OCI-LY7 (cell line): ENCODE data around the gene RFX7. TPM values are rescaled to one million over a fixed set of nuclear protein-coding genes. Genes with fewer than 3 reads are reported as not detected.

Experiments
- BruUV-seq: library from RNA; stranded (reverse); fragments of 400-500 nt; replicated peaks from 2 replicates; lab custom pipeline; 2021; lab: Mats Ljungman, UMichigan
- CTCF ChIA-PET: fragments of 300-600 bp; sonication (Branson Sonifier 250); formaldehyde crosslinking; loops from one replicate; lab custom pipeline; 2022; ENCODE audit warnings: antibody characterized with exemption; ENCODE audit not compliant: unreplicated experiment; lab: Charles Lee
- POLR2A ChIA-PET: fragments of 300-600 bp; sonication (Branson Sonifier 250); formaldehyde crosslinking; loops from one replicate; lab custom pipeline; 2022; ENCODE audit warnings: antibody characterized with exemption; lab: Charles Lee
- DNase-seq: peaks from one replicate; pipeline ENCODE4 v3.0.0-alpha.2; 2015; ENCODE audit warnings: low spot score
- H2AFZ ChIP-seq: fragments of 200-600 bp; sonication (generic), shearing (Covaris generic); 2 replicates; pipeline ENCODE4 v1.6.1; 2014; ENCODE audit warnings: mild to moderate bottlenecking, antibody characterized with exemption, low read length, moderate library complexity
- H3K27ac ChIP-seq: fragments of 200-600 bp; sonication (generic); 2 replicates; pipeline ENCODE4 v1.5.1; 2014; ENCODE audit warnings: mixed run types, low read depth, mild to moderate bottlenecking, moderate library complexity, low read length, inconsistent platforms; ENCODE audit not compliant: poor library complexity, severe bottlenecking
- H3K36me3 ChIP-seq: fragments of 200-600 bp; sonication (generic); 2 replicates; pipeline ENCODE4 v1.6.1; 2014; ENCODE audit warnings: mild to moderate bottlenecking, antibody characterized with exemption, low read length, moderate library complexity, mixed read lengths; ENCODE audit not compliant: insufficient read depth
- H3K4me1 ChIP-seq: fragments of 200-600 bp; sonication (generic); 2 replicates; pipeline ENCODE4 v1.5.1; 2014; ENCODE audit warnings: mild to moderate bottlenecking, low read length; ENCODE audit not compliant: insufficient read depth, poor library complexity, severe bottlenecking
- H3K4me2 ChIP-seq: fragments of 200-600 bp; sonication (generic); 2 replicates; pipeline ENCODE4 v1.6.1; 2014; ENCODE audit warnings: mild to moderate bottlenecking, low read length
- H3K4me3 ChIP-seq: fragments of 200-600 bp; sonication (generic); 2 replicates; pipeline ENCODE4 v1.5.1; 2014; ENCODE audit warnings: mild to moderate bottlenecking, low read depth, low read length; ENCODE audit not compliant: poor library complexity, severe bottlenecking
- H3K79me2 ChIP-seq: fragments of 200-600 bp; sonication (generic); 2 replicates; pipeline ENCODE4 v1.6.1; 2016; ENCODE audit warnings: low read depth, mild to moderate bottlenecking, low read length, moderate library complexity, mixed read lengths; ENCODE audit not compliant: insufficient read depth
- H3K9me2 ChIP-seq: fragments of 200-600 bp; sonication (generic); 2 replicates; pipeline ENCODE4 v1.6.1; 2016; ENCODE audit warnings: mild to moderate bottlenecking, low read length, mixed read lengths; ENCODE audit not compliant: insufficient read depth
- H3K9me3 ChIP-seq: fragments of 200-600 bp; sonication (generic); 2 replicates; pipeline ENCODE4 v1.6.1; 2014; ENCODE audit warnings: mild to moderate bottlenecking, mixed run types, low read length, mixed read lengths
- H4K20me1 ChIP-seq: fragments of 200-600 bp; sonication (generic); 2 replicates; pipeline ENCODE4 v1.6.1; 2014; ENCODE audit warnings: mild to moderate bottlenecking, antibody characterized with exemption, low read length, moderate library complexity, mixed read lengths; ENCODE audit not compliant: insufficient read depth
- CTCF ChIP-seq: fragments of 200-600 bp; sonication (generic); conservative IDR thresholded peaks from 2 replicates; pipeline ENCODE4 v1.5.1; 2014; ENCODE audit warnings: mild to moderate bottlenecking, antibody characterized with exemption, low read length, moderate library complexity, mixed read lengths
- EZH2phosphoT487 ChIP-seq: fragments of 200-600 bp; sonication (generic); IDR thresholded peaks from 2 replicates; pipeline ENCODE4 v1.6.1; 2018; ENCODE audit warnings: low read depth, borderline replicate concordance, mild to moderate bottlenecking, mixed run types, antibody characterized with exemption, low read length, moderate library complexity, mixed read lengths
- intact Hi-C: fragments of 100-400 bp; cut with micrococcal nuclease; formaldehyde crosslinking; loops from one replicate; pipeline ENCODE4 v1.10.0; 2022; ENCODE audit not compliant: unreplicated experiment
- total RNA-seq, 2 experiments: library from RNA; depleted of rRNA in 1 of 2; stranded (reverse); fragments of >200 nt in 1 of 2; shearing (Covaris generic) in 1 of 2; gene quantifications; 2 replicates each; pipeline ENCODE4 v1.2.3, GENCODE V29; 2014 to 2022

RFX7 gene
- total RNA-seq, 2 experiments from 2014 or later: 10.3 to 33.9 TPM

- H3K27ac ChIP-seq: no peak overlapping the region
- H2AFZ ChIP-seq: no peak overlapping the region
- intact Hi-C loops: no loop called here
- TF ChIP-seq CTCF (no peak), EZH2phosphoT487 (no peak)
- no peak overlapping the region for H3K4me2 ChIP-seq
- no peaks in the 10 kb centered on the region for H3K9me2 ChIP-seq
- no TSS peak for BruUV-seq
- ChIA-PET POLR2A (interaction anchor here (0.6 to 1.2 kb wide), 2 partner anchors 79 to 100 kb away, joined by 3 to 4 read pairs; no protein-coding TSS in a partner anchor), CTCF (no interaction called here)
- H4K20me1 ChIP-seq: no peaks in the 10 kb centered on the region
- H3K4me3 ChIP-seq: no peak overlapping the region
- no peak for DNase-seq
- no peaks in the 10 kb centered on the region for H3K79me2 ChIP-seq
- no peaks in the 10 kb centered on the region for H3K4me1 ChIP-seq
- H3K36me3 ChIP-seq: peaks cover 25% of the 10 kb centered on the region
- no peaks in the 10 kb centered on the region for H3K9me3 ChIP-seq
Observed at GRCh38 chr15:56088389-56088788, 155.3 kb downstream of the RFX7 start.

- Histone ChIP-seq H3K9me3 (no peaks in the 10 kb centered on the region), H3K27ac (no peak overlapping the region), H3K36me3 (peaks cover 7% of the 10 kb centered on the region), H3K4me2 (no peak overlapping the region), H3K4me3 (no peak overlapping the region), H3K79me2 (no peaks in the 10 kb centered on the region), H4K20me1 (no peaks in the 10 kb centered on the region), H3K9me2 (no peaks in the 10 kb centered on the region), H2AFZ (no peak overlapping the region), H3K4me1 (no peaks in the 10 kb centered on the region)
- no TSS peak for BruUV-seq
- intact Hi-C loops: no loop called here
- POLR2A ChIA-PET: no interaction called here
- no peak for DNase-seq
- TF ChIP-seq CTCF (no peak), EZH2phosphoT487 (no peak)
- CTCF ChIA-PET: no interaction called here
Observed at GRCh38 chr15:56086566-56086965, 157.1 kb downstream of the RFX7 start.

- TF ChIP-seq CTCF (no peak), EZH2phosphoT487 (no peak)
- Histone ChIP-seq H3K9me3 (no peaks in the 10 kb centered on the region), H3K4me3 (no peak overlapping the region), H3K4me1 (no peaks in the 10 kb centered on the region), H2AFZ (no peak overlapping the region), H3K9me2 (no peaks in the 10 kb centered on the region), H3K36me3 (no peaks in the 10 kb centered on the region), H3K79me2 (no peaks in the 10 kb centered on the region), H3K27ac (no peak overlapping the region), H3K4me2 (no peak overlapping the region), H4K20me1 (no peaks in the 10 kb centered on the region)
- POLR2A ChIA-PET: no interaction called here
- no TSS peak for BruUV-seq
- intact Hi-C loops: no loop called here
- CTCF ChIA-PET: no interaction called here
- no peak for DNase-seq
Observed at GRCh38 chr15:56082263-56082761, 161.4 kb downstream of the RFX7 start.
